DND-41 (cell line): ENCODE results near the gene ANK3.

Experiments used
- ATAC-seq: fragments of 200-7000 bp; cut with Tn5 transposase; 3 replicates; pipeline ENCODE4 v1.9.1; 2021; ENCODE audit warnings: low read depth; ENCODE audit not compliant: insufficient read depth
- DNase-seq: peaks from one replicate; pipeline ENCODE4 v3.0.0-alpha.2; 2020
- H2AFZ ChIP-seq: 2 replicates; pipeline ENCODE4 v1.6.0; 2012; ENCODE audit warnings: low read depth, low read length
- H3K27ac ChIP-seq: 2 replicates; pipeline ENCODE4 v1.5.1; 2012; ENCODE audit warnings: low read length, inconsistent platforms
- H3K27me3 ChIP-seq: fragments of 200-600 bp; sonication (generic); 2 replicates; pipeline ENCODE4 v1.6.0; 2012; ENCODE audit warnings: low read length, mild to moderate bottlenecking, inconsistent platforms; ENCODE audit not compliant: insufficient read depth, poor library complexity
- H3K36me3 ChIP-seq: 2 replicates; pipeline ENCODE4 v1.5.1; 2012; ENCODE audit warnings: low read length, inconsistent platforms; ENCODE audit not compliant: insufficient read depth
- H3K4me1 ChIP-seq: 2 replicates; pipeline ENCODE4 v1.5.1; 2012; ENCODE audit warnings: mild to moderate bottlenecking, low read length; ENCODE audit not compliant: insufficient read depth
- H3K4me2 ChIP-seq: 2 replicates; pipeline ENCODE4 v1.6.0; 2012; ENCODE audit warnings: mild to moderate bottlenecking, moderate library complexity, low read length, inconsistent platforms; ENCODE audit not compliant: insufficient read depth
- H3K4me3 ChIP-seq, 2 experiments: fragments of 200-600 bp in 1 of 2; shearing (Covaris generic) in 1 of 2; 2 replicates each; pipeline ENCODE4 v1.5.1; 2012 to 2016; ENCODE audit warnings: inconsistent platforms in 2 of 2, low read length in 2 of 2, mild to moderate bottlenecking in 2 of 2, low read depth in 1 of 2, moderate library complexity in 1 of 2
- H3K79me2 ChIP-seq: 2 replicates; pipeline ENCODE4 v1.6.0; 2012; ENCODE audit warnings: low read length, inconsistent platforms; ENCODE audit not compliant: insufficient read depth
- H3K9ac ChIP-seq: 2 replicates; pipeline ENCODE4 v1.6.0; 2012; ENCODE audit warnings: low read depth, mild to moderate bottlenecking, inconsistent platforms, low read length, moderate library complexity
- H3K9me3 ChIP-seq: 2 replicates; pipeline ENCODE4 v1.5.1; 2012; ENCODE audit warnings: low read length, moderate library complexity, mild to moderate bottlenecking, inconsistent platforms; ENCODE audit not compliant: insufficient read depth, severe bottlenecking
- H4K20me1 ChIP-seq: 2 replicates; pipeline ENCODE4 v1.6.0; 2012; ENCODE audit warnings: low read length; ENCODE audit not compliant: insufficient read depth
- CTCF ChIP-seq: IDR thresholded peaks from 2 replicates; pipeline ENCODE4 v1.5.1; 2012; ENCODE audit warnings: borderline replicate concordance, low read length, moderate library complexity, mild to moderate bottlenecking; ENCODE audit not compliant: poor library complexity, severe bottlenecking; ENCODE audit errors: extremely low read depth
- EZH2 ChIP-seq: IDR thresholded peaks from 3 replicates; pipeline ENCODE4 v1.6.1; 2012; ENCODE audit warnings: borderline replicate concordance, low read depth, mild to moderate bottlenecking, moderate library complexity, low read length, inconsistent platforms; ENCODE audit not compliant: severe bottlenecking

Gene ANK3

GRCh38 chr10:60114765-60115586 lies 274.7 kb downstream of the ANK3 start:
- H3K27me3 ChIP-seq, result no peaks in the 10 kb centered on the region
- ATAC-seq, result peak; percentile 44; the same call in 1 of the 3 replicates

GRCh38 chr10:60110739-60111138 lies 278.9 kb downstream of the ANK3 start:
- TF ChIP-seq CTCF (no peak), EZH2 (no peak)
- Histone ChIP-seq H3K79me2 (no peaks in the 10 kb centered on the region), H3K9ac (no peak overlapping the region), H3K27ac (no peak overlapping the region), H3K9me3 (no peaks in the 10 kb centered on the region), H4K20me1 (no peaks in the 10 kb centered on the region), H3K36me3 (no peaks in the 10 kb centered on the region), H3K4me3 (no peak overlapping the region), H2AFZ (no peak overlapping the region), H3K27me3 (no peaks in the 10 kb centered on the region), H3K4me1 (no peaks in the 10 kb centered on the region), H3K4me2 (no peak overlapping the region)
- ATAC-seq, result no peak
- DNase-seq, result no peak

More at GRCh38 chr10:60114765-60115586, 274.7 kb downstream of the ANK3 start:
- Histone ChIP-seq H3K27ac (no peak overlapping the region), H4K20me1 (no peaks in the 10 kb centered on the region), H3K4me3 (no peak overlapping the region), H3K4me1 (no peaks in the 10 kb centered on the region), H2AFZ (no peak overlapping the region), H3K36me3 (no peaks in the 10 kb centered on the region), H3K9ac (no peak overlapping the region), H3K9me3 (no peaks in the 10 kb centered on the region), H3K4me2 (no peak overlapping the region), H3K79me2 (no peaks in the 10 kb centered on the region)
- no peak for TF ChIP-seq EZH2
- peak; percentile 53 for TF ChIP-seq CTCF
- peak; percentile 4 for DNase-seq

- Histone ChIP-seq H3K27me3 (no peaks in the 10 kb centered on the region), H3K36me3 (no peaks in the 10 kb centered on the region), H4K20me1 (no peaks in the 10 kb centered on the region), H2AFZ (no peak overlapping the region), H3K4me3 (no peak overlapping the region), H3K9ac (no peak overlapping the region), H3K4me2 (no peak overlapping the region), H3K9me3 (no peaks in the 10 kb centered on the region), H3K4me1 (no peaks in the 10 kb centered on the region), H3K27ac (no peak overlapping the region), H3K79me2 (no peaks in the 10 kb centered on the region)
- DNase-seq, result no peak
- no peak for ATAC-seq
- no peak for TF ChIP-seq CTCF
- no peak for TF ChIP-seq EZH2
Observed at GRCh38 chr10:60107308-60107976, 282.2 kb downstream of the ANK3 start.
